Gastrocnemius medialis (tissue), 4 donors: ENCODE data around the gene ZNF771.

Experiments
- CTCF ChIP-seq, 5 experiments: fragments of 450-650 bp in 3 of 5; fragments of 200-600 bp in 2 of 5; sonication (generic) in 2 of 5; IDR thresholded peaks in 4 of 5; conservative IDR thresholded peaks in 1 of 5; 1 replicate in 4 of 5; 2 replicates in 1 of 5; pipeline ENCODE4 v1.5.1; 2016 to 2019; ENCODE audit warnings: antibody characterized with exemption in 5 of 5, mild to moderate bottlenecking in 3 of 5, moderate library complexity in 3 of 5
- POLR2A ChIP-seq, 2 donors: fragments of 450-650 bp; IDR thresholded peaks; one replicate each; pipeline ENCODE4 v1.6.1; 2017; ENCODE audit warnings: antibody characterized with exemption in 2 of 2, mild to moderate bottlenecking in 2 of 2, moderate library complexity in 2 of 2

DNA sequence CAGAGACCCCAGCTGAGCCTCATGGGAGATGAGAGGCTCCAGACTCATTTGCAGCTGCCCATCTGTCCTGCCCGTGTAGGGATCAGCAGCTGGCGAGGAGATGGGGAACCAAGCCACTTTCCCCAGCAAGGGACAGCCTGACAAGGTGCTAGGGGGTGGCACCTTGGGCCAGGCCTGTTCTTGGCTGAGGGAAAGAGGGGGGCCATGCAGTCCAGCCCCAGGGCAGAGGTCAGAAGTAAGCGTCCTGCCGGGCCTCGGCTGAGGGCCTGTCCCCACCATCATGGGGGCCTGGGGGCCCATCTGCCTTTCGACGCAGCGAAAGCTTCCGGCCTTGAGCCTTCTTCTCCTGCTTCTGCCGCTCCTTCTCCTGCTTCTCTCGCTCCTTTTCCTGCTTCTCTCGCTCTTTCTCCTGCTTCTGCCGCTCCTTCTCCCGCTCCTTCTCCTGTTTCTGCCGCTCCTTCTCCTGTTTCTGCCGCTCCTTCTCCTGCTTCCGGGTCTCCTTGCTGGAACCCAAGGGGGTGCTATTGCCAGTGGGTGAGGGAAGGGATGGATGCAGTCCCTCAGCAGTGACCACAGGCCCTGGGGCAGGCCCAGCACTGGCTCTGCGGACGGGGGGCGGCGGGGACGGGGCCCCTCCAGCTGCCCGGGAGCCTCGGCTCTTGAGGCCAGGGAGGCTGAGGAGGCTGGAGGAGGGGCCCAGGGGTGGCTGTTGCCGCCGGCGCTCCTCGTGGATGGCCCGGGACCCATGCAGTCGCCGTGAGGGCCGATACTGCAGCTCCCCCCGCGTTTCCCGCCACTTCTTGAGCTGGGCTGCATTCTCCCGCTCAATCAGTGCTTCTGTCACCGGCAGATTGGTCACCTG is 49.5 kb upstream of the ZNF771 start:
- no peak for TF ChIP-seq CTCF (IDR thresholded peaks at IDR 0.05 in 4 of 5, conservative IDR thresholded peaks at IDR 0.05 in 1 of 5)
- TF ChIP-seq POLR2A (IDR thresholded peaks at IDR 0.05) = no peak
